Cardiac fibroblast (primary cell): Measurements from ENCODE around the gene SARNP.

Source experiments
- DNase-seq, 2 donors: peaks; one replicate each; pipeline versions ENCODE4 v3.0.0 to v3.0.0-alpha.2; 2010; ENCODE audit warnings: low read depth in 2 of 2
- H3K4me3 ChIP-seq, 2 donors: replicated peaks in 1 of 2; 1 replicate in 1 of 2; 2 replicates in 1 of 2; pipeline ENCODE4 v1.5.1; 2011; ENCODE audit warnings: low read depth in 2 of 2, low read length in 2 of 2, mild to moderate bottlenecking in 2 of 2, moderate library complexity in 1 of 2
- TF ChIP-seq, protein P1 (sequence below): IDR thresholded peaks from one replicate; pipeline ENCODE4 v1.5.1; 2011; ENCODE audit warnings: low read depth, mild to moderate bottlenecking, low read length, inconsistent platforms

Gene SARNP

GRCh38 chr12:55757701-55758100 lies 59.8 kb downstream of the SARNP start:
- no peak for DNase-seq
- no peak overlapping the region for H3K4me3 ChIP-seq
- TF ChIP-seq, protein P1, sequence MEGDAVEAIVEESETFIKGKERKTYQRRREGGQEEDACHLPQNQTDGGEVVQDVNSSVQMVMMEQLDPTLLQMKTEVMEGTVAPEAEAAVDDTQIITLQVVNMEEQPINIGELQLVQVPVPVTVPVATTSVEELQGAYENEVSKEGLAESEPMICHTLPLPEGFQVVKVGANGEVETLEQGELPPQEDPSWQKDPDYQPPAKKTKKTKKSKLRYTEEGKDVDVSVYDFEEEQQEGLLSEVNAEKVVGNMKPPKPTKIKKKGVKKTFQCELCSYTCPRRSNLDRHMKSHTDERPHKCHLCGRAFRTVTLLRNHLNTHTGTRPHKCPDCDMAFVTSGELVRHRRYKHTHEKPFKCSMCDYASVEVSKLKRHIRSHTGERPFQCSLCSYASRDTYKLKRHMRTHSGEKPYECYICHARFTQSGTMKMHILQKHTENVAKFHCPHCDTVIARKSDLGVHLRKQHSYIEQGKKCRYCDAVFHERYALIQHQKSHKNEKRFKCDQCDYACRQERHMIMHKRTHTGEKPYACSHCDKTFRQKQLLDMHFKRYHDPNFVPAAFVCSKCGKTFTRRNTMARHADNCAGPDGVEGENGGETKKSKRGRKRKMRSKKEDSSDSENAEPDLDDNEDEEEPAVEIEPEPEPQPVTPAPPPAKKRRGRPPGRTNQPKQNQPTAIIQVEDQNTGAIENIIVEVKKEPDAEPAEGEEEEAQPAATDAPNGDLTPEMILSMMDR, result no peak

DNA sequence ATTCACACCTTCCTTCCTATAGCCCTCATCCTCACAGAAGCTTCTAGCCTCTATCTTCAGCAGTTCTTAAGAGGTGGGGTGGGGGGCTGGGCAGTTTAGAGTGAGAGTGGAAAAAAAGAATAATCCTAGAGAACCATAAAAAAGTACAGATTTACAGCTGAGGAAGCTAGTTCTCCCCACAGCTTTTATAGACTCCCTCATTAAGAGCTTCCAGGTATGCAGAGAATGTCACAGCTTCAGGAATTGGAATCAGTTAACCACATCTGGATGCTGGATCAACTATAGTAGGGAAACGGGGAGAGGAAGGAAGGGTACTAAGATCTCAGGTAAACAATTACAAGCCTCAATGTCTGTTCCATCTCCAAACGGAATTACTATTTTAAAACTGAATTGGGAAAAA lies 62.3 kb downstream of the SARNP start:
- DNase-seq, result no peak
- H3K4me3 ChIP-seq, result no peak overlapping the region
- TF ChIP-seq, protein P1, result no peak

DNA sequence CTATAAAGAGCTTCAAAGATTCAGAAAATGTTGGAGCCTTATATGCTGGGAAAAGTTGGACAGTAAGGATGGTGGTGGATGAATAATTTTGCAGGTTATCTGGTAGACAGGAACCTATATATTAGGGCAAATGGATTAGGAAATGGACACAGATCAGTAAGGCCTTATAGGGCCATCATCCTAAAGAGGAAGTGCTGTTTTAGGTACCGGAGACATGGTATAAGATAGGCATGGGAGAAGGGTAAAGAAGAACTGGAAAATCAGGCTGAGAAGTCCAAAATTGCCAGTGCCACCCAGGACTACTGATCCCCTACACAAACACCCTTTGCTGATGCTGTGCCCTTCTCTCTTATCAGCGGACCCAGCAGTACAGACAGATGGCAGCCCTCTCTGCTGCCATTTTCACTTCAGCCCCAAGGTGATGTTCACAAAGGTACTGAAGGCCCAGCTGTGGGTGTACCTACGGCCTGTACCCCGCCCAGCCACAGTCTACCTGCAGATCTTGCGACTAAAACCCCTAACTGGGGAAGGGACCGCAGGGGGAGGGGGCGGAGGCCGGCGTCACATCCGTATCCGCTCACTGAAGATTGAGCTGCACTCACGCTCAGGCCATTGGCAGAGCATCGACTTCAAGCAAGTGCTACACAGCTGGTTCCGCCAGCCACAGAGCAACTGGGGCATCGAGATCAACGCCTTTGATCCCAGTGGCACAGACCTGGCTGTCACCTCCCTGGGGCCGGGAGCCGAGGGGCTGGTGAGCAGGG lies 69.1 kb downstream of the SARNP start:
- H3K4me3 ChIP-seq, result no peak overlapping the region
- no peak for DNase-seq
- TF ChIP-seq, protein P1, result no peak

DNA sequence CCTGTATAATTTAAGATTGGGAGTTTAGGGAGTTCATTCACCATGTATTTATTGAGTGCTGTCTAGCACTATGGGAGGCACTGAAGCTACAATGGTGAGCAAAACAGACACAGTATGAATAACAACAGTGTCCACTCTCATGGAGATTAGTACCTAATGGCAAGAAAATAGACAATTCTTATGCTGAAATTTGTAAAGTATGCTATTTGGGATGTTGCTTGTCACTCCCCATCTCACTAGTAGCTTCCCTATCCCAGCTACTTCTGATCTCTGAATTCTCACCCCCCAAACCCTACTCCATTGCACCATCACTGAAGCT lies 70.7 kb downstream of the SARNP start:
- no peak overlapping the region for H3K4me3 ChIP-seq
- no peak for DNase-seq
- TF ChIP-seq, protein P1, result no peak

- H3K4me3 ChIP-seq, result no peak overlapping the region
- TF ChIP-seq, protein P1, result no peak
- no peak for DNase-seq
These were observed 71.2 kb downstream of the SARNP start for GRCh38 chr12:55746174-55746912.

- peak overlapping the region in 1 of 2 donors; percentile 26 for H3K4me3 ChIP-seq
- peak in 1 of 2 donors; percentile 73 for DNase-seq
- TF ChIP-seq, protein P1, result no peak
These were observed 72.0 kb downstream of the SARNP start for GRCh38 chr12:55745361-55746173.
